Measurements from ENCODE around the gene C16orf89.
"Not testable (repeated sequence)": the region's sequence is repeated elsewhere in the genome, so short reads cannot be mapped to it uniquely, and the experiment has no call there.

Gene C16orf89

DNA sequence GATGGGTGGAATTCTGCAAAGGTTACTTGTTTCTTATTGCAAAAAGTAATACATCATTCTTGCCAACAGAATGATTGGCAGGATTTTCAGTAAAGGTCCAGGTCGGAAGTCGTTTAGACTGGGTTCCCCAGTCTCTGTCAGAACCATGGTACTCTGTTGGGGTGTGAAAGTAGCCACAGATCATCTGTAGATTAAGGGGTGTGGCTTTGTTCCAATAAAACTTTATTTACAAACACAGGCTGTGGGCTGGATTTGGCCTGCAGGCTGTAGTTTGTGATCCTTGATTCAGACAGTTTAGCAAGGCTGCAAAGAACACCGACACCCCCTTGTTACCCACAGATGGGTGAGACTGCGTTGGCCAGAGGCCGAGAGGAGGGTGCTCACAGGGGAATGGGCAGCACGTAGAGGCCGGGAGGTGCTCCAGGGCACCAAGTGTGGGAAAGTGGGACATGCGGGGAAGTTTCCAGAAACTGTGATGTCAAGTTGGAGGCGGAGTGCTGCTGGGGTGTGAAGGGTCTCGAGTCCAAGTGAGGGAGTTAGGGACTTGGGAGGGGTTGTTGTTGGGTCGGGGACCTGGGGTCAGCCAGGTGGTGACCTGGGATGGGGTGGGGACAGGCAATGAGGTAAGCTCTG lies 18.5 kb upstream of the C16orf89 start:
- DNase-seq (ENCODE audit: low spot score) = not testable (repeated sequence)

DNA sequence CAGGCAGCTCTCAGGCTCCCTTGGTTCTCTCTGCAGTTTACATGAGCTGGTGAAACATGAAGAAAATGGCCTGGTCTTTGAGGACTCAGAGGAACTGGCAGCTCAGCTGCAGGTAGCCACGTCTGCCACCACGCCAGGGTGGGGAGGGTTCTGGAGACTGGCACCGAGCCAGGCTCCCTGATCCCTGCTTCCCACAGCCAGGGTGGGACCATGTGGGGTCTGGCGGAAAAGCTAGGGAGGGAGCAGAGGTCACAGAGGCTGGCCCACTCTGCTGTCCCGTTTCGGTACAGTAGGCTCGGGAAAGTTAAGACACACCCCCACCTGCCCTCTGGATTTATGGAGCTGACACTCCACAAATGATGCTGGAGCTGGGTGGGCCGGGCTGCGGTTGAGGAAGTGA lies 17.9 kb upstream of the C16orf89 start:
- DNase-seq (ENCODE audit: low spot score) = not testable (repeated sequence)

DNA sequence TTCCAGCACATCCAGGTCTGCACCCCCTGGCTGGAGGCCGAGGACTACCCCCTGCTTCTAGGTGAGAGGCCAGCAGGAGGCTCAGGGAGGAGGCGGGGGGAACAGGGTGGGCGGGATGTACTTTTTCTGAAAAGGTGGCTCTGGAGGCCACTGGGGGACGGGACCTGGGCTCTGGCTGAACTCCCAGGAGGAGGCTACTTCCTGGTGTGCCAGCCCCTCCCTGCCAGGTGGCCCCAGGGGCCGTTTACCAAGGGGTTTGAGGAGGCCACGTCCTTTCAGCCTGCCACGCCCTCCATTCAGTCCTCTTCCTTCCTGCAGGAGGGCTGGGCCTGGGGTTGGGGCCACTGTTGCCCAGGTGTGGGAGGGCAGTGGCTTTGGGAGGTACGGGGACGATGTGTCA lies 15.2 kb upstream of the C16orf89 start:
- not testable (repeated sequence) for DNase-seq (ENCODE audit: low spot score)

DNA sequence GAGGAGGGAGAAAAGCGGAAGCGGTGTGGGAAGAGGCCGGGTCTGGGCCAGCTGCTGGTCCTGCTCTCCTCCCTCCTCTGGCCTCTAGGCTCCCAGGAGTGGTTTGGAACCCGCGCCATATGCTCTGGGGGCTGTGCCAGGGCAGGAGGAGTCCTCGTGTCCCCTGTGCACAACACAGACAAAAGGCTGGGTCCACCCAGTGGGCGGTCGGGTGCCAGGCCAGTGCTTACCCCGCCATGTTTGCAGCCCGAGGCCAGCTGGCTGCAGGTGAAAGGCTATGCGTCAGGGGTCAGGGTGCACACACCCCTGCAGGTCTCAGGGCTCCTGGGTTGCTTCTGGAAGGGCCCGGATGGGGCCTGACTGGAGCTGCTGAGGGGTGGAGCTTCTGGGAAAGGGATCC lies 14.7 kb upstream of the C16orf89 start:
- not testable (repeated sequence) for DNase-seq (ENCODE audit: low spot score)

DNA sequence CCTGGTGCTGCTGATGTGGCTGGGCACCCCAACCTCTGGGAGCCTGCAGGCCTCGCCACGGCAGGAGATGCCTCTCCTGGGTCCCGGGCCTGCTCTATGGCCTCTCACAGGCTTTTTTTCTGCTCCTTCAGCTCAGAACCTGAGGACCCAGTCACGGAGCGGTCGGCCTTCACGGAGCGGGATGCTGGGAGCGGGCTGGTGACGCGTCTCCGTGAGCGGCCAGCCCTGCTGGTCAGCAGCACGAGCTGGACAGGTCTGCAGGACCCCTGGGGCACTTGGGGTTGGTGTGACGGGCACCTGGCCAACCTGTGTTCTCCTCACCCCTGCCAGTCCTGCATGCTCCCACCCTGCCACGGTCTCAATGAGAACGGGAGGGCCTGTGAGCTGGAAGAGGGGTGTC lies 12.9 kb upstream of the C16orf89 start:
- no peak for DNase-seq (ENCODE audit: low spot score)

DNA sequence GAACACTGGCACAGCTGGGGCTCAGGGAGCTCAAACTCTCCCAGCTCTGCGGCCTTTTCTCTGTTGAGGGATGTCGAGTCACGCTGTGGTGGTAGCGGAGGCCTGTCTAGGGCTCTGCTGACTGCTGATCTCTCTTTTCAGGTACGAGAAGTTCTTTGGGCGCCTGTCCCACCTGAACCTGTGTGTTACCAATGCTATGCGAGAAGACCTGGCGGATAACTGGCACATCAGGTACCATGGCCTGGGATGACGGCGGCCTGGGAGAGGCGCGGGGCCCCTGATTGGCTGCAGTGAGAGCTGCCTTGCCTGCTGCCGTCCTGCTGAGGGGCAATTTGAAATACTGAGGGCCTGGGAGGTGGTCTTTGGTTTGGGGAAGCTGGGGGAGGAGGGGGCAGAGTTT lies 11.5 kb upstream of the C16orf89 start:
- no peak for DNase-seq (ENCODE audit: low spot score)

DNA sequence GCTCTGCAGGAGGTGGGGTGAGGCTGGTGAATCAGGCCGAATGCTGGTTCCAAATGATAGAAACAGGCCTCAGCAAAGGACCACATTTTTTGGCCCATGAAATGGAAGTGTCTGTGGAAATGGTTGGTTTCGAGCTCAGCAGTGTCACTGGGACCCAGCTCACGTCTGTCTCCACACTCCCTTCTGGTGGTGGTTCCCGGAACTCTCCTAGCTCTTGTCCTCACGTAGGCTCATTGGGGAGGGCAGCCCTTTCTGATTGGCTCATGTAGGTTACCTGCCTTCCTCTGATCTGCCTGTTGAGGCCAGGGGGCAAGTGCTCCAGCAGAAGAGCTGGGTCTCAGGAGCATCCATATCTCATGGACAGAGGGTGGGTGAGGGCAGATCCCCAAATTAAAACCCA lies 9.9 kb upstream of the C16orf89 start:
- no peak for DNase-seq (ENCODE audit: low spot score)

DNA sequence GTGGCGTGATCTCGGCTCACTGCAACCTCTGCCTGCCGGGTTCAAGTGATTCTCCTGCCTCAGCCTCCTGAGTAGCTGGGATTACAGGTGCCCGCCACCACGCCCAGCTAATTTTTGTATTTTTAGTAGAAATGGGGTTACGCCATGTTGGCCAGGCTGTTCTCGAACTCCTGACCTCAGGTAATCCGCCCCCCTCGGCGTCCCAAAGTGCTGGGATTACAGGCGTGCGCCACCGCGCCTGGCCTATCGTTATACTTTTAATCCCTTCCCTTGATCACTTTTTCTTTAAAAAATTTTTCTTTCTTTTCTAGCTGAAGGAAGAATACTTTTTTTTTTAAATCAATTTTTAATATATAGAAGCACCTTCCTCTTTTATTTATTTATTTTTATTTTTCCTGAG lies 8.0 kb upstream of the C16orf89 start:
- DNase-seq (ENCODE audit: low spot score) = not testable (repeated sequence)

DNA sequence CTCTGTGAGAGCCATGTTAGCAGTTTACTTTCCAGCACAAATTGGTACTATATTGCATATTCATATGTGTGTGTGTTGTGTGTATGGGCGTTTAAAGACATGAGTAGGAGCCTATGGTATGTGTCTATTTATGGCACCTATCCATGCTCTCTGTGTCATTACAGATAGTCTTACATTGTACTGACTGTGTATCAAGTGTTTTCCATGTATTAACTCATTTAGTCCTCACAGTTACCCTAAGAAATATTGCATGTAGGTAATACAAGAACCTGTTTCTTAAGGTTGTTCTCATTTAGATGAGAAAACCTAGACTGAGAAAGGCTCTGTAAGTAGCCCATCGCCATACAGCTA lies 7.5 kb upstream of the C16orf89 start:
- DNase-seq (ENCODE audit: low spot score) = no peak

DNA sequence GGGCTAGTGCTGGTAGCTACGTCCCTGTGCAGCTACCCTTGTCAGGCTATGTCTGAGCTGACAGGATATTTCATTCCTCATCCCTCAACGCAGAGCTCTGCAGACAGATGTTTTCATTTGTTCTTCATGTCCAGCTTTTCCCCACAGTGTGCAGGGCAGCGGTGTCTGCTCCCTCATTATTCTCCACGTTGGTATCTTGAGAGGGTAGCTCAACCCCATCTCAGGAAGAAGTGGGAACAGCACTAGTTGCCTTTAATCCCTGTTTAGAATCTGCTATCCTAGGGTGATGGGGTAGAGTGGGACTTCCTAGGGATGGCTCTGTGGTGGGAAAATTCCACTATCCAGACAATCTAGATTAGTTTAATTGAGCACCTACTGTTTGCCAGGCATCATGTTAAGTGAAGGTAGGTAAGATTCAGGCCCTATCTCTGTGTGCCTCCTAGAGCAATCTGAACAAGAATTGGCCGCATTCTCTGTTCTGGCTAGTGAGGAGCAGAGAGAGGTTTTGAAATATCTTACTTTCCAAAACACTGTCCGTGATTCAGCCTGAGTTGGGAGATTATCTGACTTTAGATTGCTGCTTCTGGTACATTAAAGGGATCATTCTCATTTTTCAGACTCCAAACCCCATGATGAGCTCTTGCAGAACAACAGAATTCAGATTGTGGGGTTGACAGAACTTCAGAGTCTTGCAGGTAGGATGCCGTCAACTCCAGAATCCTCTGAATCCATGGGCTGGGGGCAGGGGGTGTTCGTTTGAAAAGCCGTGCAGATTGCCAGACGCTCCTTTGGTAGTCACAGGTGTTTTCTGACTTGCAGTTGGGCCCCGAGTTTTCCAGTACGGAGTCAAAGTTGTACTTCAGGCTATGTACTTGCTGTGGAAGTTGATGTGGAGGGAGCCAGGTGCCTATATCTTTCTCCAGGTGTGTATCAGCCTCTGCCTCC lies 6.8 kb upstream of the C16orf89 start:
- no peak for DNase-seq (ENCODE audit: low spot score)

DNA sequence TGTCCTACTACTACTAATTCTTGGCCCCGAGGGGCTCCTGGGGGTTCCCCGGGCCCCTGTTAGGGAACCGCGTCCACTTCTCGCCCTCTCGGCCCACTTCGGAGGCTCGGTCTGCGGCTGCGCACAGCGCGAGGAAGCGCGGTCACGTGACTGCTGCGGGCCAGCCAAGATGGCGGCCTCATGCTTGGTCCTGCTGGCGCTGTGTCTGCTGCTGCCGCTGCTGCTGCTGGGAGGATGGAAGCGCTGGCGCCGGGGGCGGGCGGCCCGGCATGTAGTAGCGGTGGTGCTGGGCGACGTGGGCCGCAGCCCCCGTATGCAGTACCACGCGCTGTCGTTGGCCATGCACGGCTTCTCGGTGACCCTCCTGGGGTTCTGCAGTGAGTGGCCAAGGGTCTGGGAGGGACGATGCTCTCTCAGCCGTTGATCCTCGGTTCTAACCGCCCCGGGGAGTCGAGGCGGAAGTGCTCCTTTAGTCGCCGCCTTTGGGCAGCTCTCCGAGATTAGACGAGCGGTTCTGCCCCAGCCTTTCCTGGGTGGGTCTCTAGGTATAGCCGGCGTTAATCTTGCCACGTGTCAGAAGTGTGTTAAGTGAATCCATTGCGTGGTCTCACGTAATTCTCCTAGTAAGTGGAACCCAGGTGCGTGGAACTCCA lies 6.1 kb upstream of the C16orf89 start, which contains the start of gene ALG1:
Gene ALG1, plus strand, starts transcription at position 163 of the 653 bp plus-strand sequence. Its CDS starts 7 bp downstream, at position 170.
- peak; percentile 94 for DNase-seq (ENCODE audit: low spot score)

DNA sequence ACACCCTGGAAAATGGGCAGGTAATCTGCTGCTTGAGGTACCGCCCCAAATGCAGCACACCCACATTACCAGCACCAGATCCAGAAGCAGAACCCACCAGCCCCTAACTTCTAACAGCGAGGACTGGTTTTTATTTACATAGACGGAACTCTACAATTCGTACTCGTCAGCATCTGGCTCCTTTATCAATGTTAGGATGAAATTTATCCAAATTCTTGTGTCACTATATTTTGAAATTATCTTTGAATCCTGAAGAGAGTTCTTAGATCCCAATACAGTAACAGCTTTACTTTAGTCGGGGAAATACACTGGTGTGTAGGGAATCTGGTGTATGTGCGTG lies 5.6 kb upstream of the C16orf89 start:
- no peak for DNase-seq (ENCODE audit: low spot score)

DNA sequence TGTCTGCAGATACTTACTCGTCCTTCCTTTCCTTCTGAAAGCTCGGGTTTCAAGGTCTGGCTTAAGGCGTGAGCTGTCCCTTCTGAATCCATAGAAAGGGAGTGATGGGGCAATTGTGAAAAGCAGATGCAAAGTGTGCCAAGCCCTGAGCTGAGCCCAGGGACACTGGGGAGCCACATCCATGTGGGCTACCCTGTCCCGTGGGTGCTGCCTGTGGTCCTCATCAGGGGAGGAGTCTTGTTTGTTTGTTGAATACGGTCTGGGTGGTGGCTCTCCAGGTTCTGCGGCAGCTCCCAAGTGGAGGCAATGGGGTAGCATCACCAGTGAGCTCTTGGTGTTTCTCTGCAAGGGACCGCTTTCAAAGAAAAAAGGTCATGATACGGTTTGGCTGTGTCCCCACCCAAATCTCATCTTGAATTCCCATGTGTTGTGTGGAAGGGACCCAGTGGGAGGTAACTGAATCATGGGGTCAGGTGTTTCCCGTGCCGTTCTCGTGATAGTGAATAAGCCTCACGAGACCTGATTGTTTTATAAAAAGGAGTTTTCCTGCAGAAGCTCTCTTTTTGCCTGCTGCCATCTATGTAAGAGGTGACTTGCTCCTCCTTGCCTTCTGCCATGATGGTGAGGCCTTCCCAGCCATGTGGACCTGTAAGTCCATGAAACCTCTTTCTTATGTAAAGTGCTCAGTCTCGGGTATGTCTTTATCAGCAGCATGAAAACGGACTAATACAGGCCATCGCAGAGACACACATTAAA lies 4.9 kb upstream of the C16orf89 start:
- no peak for DNase-seq (ENCODE audit: low spot score)

DNA sequence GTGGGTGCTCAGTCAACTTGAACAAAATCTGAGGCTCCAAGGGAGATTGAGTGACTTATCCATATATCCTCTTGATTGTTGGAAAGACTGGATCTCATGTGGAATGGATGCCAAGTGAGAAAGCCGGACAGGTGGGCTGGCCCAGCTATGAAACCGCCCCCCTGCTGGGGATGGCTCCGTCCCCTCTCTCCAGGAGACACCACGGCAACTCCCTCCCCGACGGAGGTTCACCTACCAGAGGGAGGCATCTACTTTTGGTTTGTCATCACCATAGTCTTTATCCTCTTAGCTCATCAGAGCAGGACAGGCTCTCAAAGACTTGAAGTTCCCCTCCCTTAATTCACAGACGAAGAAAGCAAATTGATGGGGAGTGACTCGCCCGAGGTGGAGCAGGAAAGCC lies 4.1 kb upstream of the C16orf89 start:
- no peak for DNase-seq (ENCODE audit: low spot score)

DNA sequence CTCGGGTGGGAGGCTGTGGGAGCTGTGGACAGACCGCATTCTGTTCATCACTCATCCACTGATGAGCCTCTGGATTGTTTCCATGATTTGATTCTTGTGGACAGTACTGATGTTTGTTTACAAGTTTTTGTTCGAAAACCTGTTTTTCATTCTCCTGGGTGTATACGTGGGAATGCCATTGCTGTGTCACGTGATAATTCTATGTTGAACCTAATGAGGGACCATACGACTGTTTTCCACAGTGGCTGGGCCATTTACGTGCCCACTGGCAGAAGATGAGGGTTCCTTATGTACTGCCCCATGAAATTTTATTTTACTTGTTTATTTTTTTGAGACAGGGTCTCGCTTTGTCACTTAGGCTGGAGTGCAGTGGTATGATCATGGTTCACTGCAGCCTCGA lies 3.3 kb upstream of the C16orf89 start:
- DNase-seq (ENCODE audit: low spot score) = no peak

DNA sequence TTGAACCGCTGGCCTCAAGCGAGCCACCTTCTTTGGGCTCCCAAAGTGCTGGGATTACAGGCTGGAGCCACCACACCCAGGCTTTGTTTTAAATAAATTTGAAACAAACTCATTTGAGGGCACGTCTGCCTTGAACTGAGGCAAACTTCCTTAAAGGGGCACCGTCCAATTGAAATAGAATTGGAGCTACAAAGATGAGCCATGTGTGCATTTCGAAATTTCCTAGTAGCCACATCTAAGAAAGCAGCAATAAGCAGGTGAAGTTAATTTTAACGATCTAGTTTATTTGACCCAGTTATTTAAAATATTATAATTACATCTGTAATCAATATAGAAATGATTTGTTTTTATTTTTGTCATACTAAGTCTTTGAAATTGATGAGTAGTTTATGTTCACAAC lies 755 bp upstream of the C16orf89 start:
- no peak for DNase-seq (ENCODE audit: low spot score)

DNA sequence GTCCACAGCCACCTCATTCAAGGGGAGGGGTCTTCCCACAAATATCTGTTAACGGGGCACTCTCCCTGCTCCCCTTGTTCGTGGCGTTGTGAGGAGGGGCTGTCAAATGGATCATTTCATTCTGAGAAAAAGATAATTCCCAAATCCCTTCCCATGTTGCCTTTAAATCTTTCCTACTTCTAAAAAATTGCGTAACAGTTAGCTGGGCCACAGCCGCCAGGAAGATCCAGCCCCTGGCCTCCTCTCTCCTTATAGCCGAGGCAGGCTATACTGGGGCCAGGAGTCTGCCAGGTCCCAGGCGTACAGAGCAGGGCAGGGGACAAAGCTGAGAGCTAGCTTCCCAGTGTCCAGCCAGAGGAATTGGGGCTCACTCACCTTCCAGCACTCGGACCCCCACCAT lies 430 bp downstream of the C16orf89 start:
- no peak for DNase-seq (ENCODE audit: low spot score)

DNA sequence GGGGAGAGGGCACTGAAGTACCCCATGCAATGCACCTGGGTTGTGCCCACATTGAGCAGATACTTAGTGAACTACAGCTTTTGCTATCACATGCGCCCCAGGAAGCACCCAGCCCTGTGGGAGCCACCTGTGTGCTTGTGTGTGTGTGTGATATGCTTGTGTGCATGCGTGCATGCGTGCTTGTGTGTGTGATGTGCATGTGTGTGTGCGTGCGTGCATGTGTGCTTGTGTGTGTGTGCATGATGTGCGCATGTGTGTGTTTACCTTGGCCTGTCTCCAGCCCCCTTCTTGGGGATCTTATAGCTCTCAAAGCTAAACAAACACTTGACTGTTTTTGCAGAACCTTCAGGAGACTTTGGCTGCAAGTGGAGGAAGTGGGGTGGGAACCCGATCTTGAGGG lies 841 bp downstream of the C16orf89 start:
- no peak for DNase-seq (ENCODE audit: low spot score)

DNA sequence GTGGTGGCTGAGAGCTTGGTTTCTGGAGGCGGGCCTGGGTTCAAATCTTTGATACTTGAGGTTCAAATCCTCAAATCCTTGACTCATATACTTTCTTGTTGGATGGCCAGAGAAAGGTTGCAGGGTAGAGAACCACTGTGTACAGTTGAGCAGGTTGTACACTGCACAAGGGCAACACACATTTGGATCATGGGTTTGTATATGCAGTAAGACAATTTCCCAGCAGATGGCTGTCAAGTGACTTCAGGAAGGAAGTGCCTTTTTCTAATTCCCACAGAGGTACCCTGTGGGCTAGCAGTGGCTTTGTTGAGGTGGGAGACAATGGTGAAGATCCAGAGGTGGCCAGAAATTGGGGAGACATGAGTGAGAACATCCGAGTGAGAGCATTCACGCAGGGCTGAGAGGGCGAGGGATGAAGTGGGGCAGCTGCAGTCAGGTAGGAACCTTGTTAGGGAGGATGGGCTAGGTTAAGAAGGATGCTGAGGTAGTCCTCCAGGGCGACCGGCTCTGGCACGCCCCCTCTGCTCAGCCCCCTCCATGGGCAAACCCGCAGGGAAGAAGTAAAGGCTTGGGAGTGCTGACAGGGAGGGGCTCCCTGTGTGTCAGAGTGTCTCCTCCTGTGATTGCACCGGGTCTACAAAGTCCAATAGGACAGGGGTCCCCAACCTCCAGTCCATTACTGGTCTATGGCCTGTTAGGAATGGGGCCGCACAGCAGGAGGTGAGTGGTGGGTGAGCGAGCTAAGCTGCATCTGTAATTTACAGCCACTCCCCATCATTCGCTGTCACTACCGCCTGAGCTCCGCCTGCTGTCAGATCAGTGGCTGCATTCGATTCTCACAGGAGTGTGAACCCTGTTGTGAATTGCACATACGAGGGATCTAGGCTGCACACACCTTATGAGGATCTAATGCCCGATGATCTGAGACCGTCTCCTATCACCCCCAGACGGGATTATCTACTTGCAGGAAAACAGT lies 2.7 kb downstream of the C16orf89 start:
- DNase-seq (ENCODE audit: low spot score) = no peak

DNA sequence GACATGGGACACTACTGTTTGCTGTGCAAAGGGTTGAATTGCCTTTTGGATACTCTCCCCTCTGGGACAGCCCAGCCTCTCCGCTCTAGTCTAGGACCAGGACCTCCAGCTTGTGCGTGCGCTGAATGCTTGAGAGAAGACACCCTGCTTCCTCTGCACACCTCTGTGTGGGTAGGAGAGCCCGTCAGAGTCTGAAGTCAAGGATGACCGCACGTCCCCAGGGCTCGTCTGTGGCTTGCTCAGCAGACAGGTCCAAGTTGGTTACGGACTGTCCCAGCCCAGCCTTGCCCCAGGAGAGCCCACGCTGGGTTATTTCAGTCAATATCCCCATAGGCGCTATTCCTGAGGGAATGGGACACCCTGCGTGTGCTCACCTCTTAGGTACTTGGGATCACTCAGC lies 3.7 kb downstream of the C16orf89 start:
- no peak for DNase-seq (ENCODE audit: low spot score)

DNA sequence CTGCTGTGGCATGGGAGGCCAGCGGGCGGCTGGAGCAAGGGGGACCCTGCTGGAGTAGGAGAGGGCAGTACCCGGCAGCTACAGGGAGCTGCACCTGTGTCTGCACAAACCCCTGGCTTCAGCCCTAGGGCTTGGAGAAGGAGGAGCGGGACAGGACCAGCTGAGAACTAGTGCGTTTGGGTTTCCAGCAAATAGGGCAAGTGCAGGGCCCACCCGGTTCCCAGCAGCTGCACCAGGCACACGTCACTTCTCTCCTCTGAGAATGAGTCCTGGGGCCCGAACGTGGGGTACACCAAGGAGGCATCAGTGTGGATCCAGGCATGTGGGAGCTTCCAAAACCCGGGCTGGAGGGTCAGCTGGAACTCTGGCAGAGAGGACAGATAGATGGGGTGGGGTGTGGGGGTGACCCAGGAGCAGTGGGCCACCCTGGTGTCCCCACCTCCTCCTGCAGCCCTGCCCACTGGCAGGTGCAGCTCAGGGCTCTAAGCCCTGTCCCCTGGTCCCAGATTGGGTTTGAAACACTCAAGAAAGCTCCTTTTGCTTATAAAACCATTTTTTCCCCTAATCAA lies 5.6 kb downstream of the C16orf89 start:
- DNase-seq (ENCODE audit: low spot score) = no peak

Measured in ecto neural progenitor cell (in vitro differentiated cells).